Stimulated activated CD8-positive, alpha-beta memory T cell treated with anti-CD3 and anti-CD28 coated beads, Interleukin-15, amount 100 ng/mL, for 1 hour (primary cell): ENCODE measurements around the gene NFASC.

ENCODE experiments used
- DNase-seq: peaks from one replicate; pipeline ENCODE4 v3.0.0-alpha.2; 2020; ENCODE audit warnings: low read depth

Gene NFASC

GRCh38 chr1:205041998-205042910 lies 171.6 kb downstream of the NFASC start:
- no peak for DNase-seq

- no peak for DNase-seq
These were observed 172.5 kb downstream of the NFASC start, which contains the start of gene CNTN2 for GRCh38 chr1:205042911-205043806. Gene CNTN2 (plus strand): TSS chr1:205043212. CDS start chr1:205053186, 9,974 bp downstream.

- DNase-seq = no peak
These were observed 173.2 kb downstream of the NFASC start for GRCh38 chr1:205043866-205044265.

GRCh38 chr1:205044741-205045140 lies 174.1 kb downstream of the NFASC start:
- DNase-seq = no peak

- no peak for DNase-seq
These were observed 174.5 kb downstream of the NFASC start for GRCh38 chr1:205045146-205045545.

GRCh38 chr1:205046870-205047269 lies 176.2 kb downstream of the NFASC start:
- DNase-seq = no peak

- no peak for DNase-seq
These were observed 177.1 kb downstream of the NFASC start for GRCh38 chr1:205047764-205048231.

- no peak for DNase-seq
These were observed 177.7 kb downstream of the NFASC start for GRCh38 chr1:205048382-205048781.

GRCh38 chr1:205049479-205049878 lies 178.8 kb downstream of the NFASC start:
- no peak for DNase-seq

GRCh38 chr1:205052690-205053089 lies 182.0 kb downstream of the NFASC start:
- no peak for DNase-seq

GRCh38 chr1:205053296-205053695 lies 182.6 kb downstream of the NFASC start:
- no peak for DNase-seq

- DNase-seq = no peak
These were observed 183.4 kb downstream of the NFASC start for GRCh38 chr1:205054013-205054412.

GRCh38 chr1:205056188-205056611 lies 185.5 kb downstream of the NFASC start:
- no peak for DNase-seq

- DNase-seq = no peak
These were observed 186.4 kb downstream of the NFASC start for GRCh38 chr1:205056956-205057568.

GRCh38 chr1:205057808-205058575 lies 187.3 kb downstream of the NFASC start:
- no peak for DNase-seq

- DNase-seq = no peak
These were observed 188.2 kb downstream of the NFASC start for GRCh38 chr1:205058853-205059252.

- DNase-seq = no peak
These were observed 189.0 kb downstream of the NFASC start for GRCh38 chr1:205059660-205060059.

GRCh38 chr1:205060746-205061145 lies 190.1 kb downstream of the NFASC start:
- DNase-seq = no peak

- DNase-seq = no peak
These were observed 190.6 kb downstream of the NFASC start for GRCh38 chr1:205061227-205061626.

- DNase-seq = peak; percentile 48
These were observed 191.0 kb downstream of the NFASC start for GRCh38 chr1:205061665-205062069.

GRCh38 chr1:205062319-205062718 lies 191.7 kb downstream of the NFASC start:
- DNase-seq = no peak
